SH-SY5Y (cell line): ENCODE data around the gene SLC26A9.

Source experiments
- GATA2 ChIP-seq: IDR thresholded peaks from 2 replicates; pipeline ENCODE4 v1.6.1; 2011; ENCODE audit warnings: mild to moderate bottlenecking, low read depth, low read length
- GATA3 ChIP-seq: IDR thresholded peaks from 2 replicates; pipeline ENCODE4 v1.6.1; 2011; ENCODE audit warnings: low read depth, mild to moderate bottlenecking, low read length, moderate library complexity

DNA sequence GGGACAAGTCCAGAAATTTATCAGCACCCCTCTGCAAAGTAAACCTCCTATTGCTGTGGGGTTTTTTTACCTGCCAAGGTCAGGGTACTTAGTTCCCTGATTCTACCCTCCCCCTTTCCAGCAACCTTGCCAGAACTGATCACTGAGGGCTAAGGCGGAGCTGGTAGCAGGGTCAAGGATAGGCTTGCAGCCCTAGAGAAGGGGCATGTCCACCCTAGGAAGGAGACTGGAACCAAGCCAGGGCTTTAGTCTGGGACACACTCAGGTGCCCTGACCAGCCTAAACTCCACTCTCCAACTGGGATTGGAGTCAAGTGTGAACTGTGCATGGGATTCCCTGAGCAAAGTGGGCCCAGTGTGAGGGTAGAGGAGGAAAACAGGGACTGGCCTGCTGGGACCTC lies 6.5 kb upstream of the SLC26A9 start:
- no peak for TF ChIP-seq GATA2
- TF ChIP-seq GATA3: no peak
